ENCODE measurements around the gene PGK2.

GRCh38 chr6:49772285-49772684 is 14.8 kb downstream of the PGK2 start:
- no peak for TF ChIP-seq POLR2A (IDR thresholded peaks at IDR 0.05)
- TF ChIP-seq, protein P1, sequence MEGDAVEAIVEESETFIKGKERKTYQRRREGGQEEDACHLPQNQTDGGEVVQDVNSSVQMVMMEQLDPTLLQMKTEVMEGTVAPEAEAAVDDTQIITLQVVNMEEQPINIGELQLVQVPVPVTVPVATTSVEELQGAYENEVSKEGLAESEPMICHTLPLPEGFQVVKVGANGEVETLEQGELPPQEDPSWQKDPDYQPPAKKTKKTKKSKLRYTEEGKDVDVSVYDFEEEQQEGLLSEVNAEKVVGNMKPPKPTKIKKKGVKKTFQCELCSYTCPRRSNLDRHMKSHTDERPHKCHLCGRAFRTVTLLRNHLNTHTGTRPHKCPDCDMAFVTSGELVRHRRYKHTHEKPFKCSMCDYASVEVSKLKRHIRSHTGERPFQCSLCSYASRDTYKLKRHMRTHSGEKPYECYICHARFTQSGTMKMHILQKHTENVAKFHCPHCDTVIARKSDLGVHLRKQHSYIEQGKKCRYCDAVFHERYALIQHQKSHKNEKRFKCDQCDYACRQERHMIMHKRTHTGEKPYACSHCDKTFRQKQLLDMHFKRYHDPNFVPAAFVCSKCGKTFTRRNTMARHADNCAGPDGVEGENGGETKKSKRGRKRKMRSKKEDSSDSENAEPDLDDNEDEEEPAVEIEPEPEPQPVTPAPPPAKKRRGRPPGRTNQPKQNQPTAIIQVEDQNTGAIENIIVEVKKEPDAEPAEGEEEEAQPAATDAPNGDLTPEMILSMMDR (IDR thresholded peaks at IDR 0.05) = no peak

All from right lobe of liver (tissue), 4 donors.